DLD1 (cell line): Measurements from ENCODE around the gene ATP2B2.

Experiments
- in situ Hi-C: cut with HindIII; loops from 2 replicates; pipeline ENCODE4 v1.10.0; 2017; ENCODE audit warnings: low sequenced_read_pairs

Gene ATP2B2

DNA sequence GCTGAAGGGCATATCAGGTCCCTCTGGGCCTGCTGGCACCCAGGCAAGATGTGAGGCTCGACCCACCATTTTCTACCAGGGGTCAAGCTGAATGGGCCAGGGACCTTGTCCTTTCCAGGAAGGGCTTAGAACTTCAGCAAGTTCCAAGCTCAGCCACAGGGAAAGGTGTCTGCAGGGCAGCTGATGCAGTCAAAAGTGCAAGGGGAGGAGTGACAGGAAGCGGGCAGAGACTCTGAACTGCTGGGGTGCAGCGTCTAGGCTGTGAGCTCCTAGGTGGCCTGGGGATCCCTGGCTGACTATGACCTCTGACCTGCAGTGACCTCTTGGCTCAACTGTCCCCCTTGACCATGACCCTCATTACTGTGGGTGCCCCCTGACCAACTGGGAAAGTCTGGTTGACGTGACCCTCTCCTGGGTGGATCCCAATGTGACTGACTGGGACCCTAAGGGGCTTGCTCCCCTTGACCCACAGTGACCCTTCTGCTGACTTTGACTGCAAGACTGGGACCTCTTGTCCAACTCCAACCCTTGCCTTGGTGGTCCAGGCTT is 170.1 kb downstream of the ATP2B2 start:
- in situ Hi-C loops, result no loop called here

DNA sequence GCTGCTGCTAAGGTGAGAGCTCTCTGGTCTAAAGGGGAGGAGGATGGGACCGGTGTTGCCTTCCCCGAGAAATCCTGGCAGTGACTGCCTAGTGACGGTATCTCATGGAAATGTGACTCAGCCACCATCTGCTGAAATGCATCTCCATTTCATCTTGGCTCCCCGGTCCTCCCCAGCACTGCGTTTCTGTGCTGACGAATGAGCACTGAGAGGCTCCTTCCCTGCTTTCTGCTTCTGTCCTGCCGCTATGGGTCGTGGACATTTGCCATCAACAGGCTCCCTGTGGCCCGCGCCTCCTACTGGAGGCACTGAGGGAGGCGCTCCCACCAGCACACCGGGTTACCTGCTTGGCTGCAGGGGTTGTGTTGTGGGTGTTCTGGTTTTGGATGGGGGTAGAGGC is 170.9 kb downstream of the ATP2B2 start:
- in situ Hi-C loops, result no loop called here

DNA sequence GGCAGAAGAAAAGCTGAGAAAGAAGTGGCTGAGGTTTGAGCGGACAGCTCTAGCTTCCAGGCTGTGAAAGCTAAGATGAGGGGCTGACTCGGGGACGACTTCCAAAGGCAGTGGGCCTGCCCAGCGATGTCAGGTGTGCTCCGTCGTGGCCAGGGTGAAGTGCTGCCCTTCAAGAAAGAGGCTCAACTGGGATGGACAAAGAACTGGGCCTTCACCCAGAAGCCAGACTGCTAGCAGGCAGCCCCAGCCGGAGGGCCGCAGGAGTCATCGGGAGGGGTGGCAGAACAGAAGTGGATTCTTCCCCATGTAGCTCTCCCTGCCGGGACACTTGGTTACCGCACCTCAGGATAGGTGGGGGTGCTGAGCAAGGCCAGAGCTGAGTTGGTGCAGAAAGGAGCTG is 171.3 kb downstream of the ATP2B2 start:
- in situ Hi-C loops, result no loop called here

DNA sequence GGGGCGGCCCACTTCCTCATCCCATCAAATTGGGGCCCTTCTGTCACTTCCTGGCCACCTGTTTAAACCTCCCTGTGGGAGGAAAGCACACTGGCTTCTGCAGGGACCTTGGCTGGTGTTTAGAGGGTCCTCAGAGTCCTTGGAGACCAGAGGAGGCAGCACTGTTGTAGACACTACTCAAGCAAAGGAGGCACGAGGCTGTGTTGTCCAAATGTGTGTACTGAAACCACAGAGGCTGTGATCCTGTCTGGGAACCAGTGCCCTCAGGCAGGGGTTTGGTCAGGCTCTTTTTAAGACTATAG is 172.1 kb downstream of the ATP2B2 start:
- in situ Hi-C loops, result no loop called here

DNA sequence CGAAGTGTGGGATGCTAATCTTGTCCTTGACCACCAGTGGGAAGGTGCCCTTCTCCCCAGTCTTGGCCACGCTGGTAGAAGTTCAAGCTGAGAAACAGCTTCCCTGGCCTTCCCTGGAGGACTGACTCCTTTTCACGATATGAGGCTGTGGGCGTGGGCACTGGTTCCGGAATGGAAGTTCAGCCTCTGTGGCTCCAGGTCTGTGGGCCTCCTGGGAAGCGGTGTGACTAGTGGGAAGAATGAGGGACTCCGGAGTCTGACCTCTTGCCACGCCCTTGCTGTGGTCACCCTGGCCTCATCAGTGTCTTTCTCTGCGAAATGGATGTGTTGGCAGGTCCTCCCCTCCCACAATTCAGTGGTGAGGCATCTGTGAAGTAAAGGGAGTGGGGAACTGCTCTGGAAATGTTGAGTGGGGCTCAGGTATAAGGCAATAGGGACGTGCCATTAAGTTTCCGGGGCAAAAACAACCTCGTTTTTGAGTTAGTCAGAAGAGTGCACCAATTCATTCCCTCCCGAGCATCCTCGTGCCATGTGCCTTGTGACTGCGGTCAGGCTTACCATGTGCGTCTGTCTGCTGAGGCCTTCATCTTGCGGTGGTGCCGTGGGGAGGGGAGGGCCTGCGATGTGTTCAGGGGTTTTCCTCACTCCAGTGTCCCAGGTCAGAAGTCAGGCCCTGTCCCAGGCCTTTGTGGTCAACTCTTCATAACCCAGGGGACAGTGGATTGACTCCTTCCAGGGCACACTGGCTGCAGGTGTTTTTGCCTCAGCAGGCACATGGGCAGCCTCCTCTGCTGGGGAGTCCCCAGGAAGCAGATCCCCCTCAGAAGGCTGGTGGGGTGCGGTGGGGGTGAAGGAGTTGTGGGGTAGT is 172.7 kb downstream of the ATP2B2 start:
- in situ Hi-C loops, result no loop called here

DNA sequence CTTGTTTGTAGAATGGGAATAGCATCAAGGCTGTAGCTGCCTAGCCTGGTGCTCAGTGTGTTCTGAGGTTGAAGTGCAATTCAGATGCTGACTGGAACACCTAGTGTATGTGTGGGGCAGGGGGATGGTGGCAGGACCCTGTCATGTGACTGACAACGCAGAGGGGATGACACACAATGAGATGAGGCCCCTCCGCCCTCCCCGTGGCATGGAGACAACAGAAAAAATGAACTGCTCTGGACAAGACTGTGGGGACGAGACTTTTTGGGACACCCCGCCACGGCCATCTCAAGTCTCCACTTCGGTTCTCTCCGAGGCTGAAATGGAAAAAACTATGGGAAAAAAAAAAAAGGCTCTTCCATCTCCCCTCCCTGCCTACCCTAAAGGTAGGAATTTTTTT is 174.1 kb downstream of the ATP2B2 start:
- in situ Hi-C loops, result no loop called here

DNA sequence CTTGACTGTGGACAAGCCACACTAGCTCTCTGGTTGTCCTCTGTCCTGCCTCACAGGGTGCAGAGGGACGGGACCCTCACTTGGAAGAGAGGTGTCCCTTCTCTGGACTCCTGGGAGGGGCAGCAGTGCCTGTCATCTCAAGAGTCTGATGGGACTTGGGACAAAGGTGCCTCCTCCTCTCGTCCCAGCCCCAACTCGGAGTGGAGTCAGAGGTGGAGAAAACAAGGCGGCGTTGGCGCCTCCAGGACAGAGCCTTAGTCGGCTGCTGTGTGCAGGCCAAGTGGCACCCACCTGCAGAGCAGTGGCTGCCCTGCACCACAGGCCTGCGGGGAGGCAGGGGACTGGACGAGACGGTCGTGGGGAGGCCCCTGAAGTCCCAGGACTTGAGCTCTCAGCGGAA is 175.1 kb downstream of the ATP2B2 start:
- in situ Hi-C loops, result no loop called here

DNA sequence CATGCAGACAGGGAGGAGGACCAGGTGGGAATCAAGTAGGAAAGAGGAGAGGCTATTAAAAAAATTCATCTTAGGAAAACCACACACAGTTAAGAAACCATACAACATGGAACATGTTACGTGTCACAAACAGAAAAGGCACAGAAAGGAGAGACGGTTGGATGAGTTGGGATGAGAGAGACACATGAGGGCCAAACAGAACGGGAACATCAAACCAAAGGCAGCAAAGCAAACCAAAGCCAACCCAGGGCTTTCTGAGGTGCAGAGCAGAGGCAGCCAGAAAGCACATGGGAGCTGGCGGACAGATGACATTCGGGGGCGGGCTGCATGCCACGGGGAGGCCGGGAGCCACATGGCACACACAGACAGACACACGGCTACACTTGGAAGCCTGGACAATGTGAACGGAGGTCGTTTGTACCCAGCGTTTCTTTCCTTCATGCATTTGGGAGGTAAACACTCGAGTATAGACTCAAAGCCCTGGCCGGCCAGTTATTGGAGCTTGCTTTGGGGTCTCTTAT is 175.8 kb downstream of the ATP2B2 start:
- in situ Hi-C loops, result no loop called here

DNA sequence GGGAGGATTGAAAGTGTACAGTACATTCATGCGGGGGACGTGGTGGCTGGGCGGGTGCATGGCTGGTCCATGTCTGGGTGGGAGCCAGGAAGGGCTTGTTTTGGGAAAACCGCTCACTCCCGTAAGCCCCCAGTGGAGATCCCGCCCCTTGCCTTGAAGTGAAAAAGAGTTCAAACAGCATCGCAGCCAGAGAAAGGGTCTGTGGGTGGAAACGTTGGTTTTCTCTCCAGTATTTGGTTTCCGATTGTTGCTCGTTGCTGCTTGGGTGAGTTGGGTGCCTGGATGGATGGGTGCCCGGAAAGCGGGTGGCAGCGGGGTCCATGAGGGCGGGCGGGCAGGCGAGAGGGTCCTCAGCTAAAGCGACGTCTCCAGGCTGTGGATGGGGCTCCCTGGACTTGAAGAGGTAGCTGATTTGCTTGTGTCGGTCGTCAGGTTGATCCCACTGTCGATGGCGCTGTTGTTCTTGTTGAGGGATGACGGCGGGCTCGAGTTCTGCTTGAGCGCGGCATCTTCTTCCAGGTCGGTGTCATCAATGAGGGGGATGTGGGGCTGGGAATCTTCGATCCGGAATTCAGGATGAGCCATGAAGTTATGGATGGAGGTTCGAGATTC is 176.8 kb downstream of the ATP2B2 start:
- in situ Hi-C loops, result no loop called here

DNA sequence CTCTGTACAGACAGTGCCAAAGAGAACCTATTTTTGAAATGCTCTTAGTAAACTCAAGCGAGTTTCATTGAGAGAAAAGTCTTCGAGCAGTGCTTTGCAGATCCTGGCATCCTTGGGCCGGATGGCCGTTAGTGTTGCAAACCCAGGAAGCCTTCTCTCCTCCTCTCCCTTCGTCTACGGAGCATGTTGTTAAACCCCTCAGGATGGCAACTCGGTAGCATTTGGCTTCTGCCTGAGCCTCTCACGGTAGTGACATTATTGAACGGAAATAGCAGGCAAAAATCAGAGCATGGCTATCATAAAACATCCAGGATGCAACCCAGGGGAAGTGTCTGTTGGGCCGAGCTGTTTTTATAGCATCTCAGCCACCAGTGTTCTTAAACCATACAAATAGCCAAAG is 177.8 kb downstream of the ATP2B2 start:
- in situ Hi-C loops, result no loop called here

DNA sequence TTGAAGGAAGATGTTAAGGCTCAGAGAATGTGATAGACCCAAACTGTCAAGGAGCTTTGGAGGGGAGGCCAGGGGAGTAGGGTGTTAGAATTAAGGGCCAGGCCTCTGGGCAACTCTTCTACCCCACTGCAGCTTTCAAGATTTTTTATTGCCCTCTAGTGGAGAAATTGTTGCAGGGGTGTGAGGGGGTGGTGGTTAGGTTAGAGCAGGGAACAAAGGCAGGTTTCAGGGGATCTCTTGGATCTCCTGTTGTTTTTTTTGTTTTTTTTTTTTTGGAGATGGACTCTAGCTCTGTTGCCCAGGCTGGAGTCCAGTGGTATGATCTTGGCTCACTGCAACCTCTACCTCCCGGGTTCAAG is 183.1 kb downstream of the ATP2B2 start:
- in situ Hi-C loops, result no loop called here

DNA sequence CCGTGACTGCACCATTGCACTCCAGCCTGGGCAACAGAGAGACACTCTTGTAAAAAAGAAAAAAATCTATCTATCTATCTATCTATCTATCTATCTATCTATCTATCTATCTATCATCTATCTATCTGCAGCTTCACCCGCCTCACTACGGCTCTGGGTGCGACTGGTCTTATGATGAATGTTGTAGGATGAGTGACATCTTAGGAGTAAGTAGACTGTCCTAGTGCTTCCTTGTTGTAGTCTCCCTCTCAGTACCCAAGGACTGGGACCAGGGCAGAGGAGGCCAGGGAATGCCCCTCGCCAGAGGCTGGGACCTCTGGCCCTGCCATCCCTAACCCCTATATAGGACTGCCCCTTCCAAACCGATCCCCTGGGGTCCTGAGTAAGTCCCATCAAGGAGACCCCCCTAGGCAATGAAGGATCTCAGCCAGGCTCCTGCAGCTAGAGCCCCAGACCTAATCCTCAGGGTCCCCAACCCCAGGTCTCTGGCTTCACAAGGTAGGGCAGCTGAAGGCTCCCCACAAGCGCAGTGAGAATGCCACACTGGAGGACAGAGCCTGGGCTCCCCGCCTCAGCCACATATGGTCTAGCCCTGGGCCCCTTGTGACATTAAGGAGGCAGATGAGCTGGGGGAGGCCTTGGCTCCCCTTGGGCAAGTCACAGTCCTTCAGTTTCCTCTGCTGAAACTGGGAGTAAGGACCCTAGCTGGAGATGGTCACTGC is 183.6 kb downstream of the ATP2B2 start:
- in situ Hi-C loops, result no loop called here

DNA sequence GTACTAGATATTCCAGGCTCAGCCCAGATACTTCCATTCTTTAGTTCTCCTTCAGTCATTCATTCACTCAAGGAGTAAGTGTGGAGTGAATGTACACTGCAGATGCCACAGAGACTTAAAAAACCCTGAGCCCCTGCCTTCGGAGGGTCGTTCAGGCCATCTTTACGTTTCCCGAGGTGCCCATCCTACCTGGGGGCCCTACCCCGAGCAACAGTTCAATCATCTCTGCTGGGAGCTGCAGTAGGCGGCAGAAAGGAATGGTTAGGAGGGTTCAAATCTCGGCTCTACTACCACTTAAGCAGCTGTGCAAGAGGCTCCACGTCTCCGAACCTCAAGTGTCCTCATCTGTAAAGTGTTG is 185.1 kb downstream of the ATP2B2 start:
- in situ Hi-C loops, result no loop called here

DNA sequence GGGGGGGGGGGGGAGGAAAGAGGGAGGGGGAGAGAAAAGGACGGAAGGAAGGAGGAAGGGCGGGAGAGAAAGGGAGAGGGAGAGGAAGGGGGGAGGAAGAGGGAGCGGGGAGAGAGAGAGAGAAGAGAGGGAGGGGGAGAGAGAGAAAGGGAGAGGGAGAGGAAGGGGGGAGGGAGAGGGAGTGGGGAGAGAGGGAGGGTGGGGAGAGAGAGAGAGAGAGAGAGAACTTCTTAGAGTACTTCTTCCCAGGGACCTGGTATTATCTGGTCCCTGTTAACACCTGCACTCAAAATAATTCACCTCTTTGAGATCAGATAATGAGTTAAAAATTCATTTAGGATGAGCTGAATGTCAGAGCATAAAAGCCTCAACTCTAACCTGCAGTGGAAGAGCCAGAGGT is 185.6 kb downstream of the ATP2B2 start:
- in situ Hi-C loops, result no loop called here

DNA sequence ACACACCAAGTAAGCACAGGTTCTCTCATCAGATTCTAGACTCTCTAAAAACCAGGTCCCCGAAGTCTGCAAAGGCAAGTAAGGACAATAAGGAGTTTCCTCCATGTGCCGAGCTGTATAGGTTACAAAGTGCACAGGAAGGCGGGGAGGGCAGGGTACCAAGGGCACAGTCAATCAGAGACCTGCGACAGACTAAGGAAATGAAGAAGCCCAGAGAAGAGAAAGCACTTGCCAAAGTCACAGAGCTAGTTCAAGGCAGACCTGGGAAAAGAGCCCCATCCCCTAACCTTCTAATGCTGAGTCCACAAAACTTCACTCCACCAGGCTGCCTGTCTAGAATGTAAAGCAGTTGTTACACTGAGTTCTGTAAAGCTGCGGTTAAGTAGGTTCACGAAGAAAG is 186.1 kb downstream of the ATP2B2 start:
- in situ Hi-C loops, result no loop called here

DNA sequence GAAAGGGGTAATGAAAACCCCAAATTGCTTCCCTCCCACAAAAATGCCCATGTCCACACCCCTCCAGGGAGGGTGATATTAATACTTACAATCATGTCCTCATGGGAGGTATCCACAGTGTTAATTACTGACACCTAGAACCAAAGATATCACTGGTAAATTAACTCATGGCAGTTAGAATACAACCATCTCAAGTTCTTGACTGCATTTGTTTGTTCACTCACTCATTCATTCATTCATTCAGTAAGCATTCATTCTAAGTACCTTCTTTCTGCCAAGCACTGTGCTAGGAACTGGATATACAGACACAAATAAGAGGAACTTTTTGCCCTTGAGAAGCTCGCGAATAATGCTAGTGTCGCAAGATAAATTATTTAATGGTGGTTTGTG is 187.4 kb downstream of the ATP2B2 start:
- in situ Hi-C loops, result no loop called here

DNA sequence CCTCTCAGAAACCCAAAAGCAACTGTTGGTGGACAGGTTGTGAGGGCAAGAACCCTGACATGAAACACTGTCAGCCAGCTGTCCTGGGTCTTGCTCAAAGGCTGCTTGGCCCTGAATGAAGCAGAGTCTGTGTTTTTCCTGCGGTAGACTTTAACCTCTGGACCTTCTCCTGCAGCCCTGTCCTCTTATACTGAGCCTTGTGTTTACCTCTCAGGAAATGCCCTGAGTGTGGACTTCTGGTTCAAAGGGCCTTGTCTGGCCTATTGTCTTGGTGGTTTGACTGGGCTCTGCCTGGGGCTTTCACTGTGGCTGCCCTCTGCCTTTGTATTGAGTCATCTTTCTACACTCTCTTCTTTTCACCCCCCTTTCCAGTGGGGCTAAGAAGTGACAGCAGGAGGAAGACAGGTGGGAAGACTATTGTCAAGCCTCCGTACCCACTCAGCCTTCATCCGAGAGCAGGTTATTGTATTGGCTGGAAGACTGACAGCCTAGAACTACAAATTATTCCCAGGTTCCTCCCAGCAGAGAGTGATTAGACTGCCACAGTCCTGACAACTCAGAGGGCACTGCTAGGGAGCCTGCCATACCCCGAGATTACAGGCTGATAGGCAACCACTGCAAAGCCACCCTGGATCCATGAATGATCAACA is 187.9 kb downstream of the ATP2B2 start:
- in situ Hi-C loops, result no loop called here

DNA sequence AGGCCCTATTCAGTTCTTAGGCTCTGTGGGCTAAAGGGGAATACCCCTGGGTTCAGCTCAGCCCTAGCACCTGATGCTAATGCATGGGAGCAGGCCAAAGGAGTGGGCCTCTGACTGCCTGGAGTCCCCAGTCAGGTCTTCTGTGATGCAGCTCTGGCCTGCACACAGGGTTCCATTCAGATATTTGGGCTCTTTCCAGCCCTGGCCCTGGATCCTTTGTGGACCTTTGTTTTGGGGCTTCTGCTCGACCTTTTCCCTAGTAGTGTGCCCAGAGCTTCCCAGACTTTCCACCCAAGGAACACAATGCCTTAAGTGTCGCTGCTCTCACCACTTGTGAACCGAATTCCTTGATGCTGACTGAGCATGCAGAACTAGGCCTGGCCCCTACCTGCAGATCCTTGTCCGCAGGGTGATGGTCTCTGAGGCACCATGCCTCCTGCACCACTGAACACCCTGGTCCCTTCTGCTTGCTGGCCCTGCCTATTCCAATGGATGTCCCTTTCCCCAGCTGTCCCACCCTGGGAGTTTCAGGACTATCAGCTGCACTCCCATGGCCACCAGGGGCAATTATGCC is 189.5 kb downstream of the ATP2B2 start:
- in situ Hi-C loops, result no loop called here

DNA sequence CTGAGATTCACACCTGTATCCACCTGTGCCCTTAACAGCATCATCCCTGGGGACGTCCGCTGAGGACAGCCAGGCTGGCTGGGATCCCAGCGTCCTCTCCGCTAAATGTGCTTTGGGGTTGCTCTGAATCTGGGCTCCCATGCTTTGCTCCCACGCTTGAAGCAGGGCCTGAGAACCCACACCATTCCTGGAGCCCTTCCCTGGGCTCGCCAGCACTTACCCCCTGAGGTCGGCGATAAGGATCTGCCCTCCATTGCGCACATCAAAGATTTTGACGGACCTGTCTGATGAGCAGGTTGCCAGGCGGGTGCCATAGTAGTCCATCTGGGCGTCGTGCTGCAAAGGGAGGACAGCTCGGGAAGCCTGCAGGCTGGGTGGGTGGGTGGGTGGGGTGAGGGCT is 190.3 kb downstream of the ATP2B2 start:
- in situ Hi-C loops, result no loop called here

DNA sequence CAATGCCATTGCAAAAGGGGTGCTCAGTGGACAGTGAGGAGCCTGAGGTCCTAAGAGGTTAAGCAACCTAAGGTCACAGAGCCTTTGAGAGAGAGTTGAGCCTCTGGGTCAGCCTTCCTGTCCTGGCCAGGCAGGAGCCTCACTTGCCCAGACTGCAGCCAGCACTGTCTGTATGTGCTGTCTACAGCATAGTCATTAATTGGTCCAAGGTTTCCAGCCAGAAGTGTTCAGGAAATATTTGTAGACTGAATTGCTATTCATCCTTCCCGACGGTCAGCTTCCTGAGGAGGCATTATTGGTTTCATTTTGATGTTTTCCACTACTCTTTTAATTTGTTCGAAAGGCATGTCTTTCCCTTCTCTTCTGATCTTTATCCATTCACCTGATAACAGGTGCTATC is 192.5 kb downstream of the ATP2B2 start:
- in situ Hi-C loops, result no loop called here

DNA sequence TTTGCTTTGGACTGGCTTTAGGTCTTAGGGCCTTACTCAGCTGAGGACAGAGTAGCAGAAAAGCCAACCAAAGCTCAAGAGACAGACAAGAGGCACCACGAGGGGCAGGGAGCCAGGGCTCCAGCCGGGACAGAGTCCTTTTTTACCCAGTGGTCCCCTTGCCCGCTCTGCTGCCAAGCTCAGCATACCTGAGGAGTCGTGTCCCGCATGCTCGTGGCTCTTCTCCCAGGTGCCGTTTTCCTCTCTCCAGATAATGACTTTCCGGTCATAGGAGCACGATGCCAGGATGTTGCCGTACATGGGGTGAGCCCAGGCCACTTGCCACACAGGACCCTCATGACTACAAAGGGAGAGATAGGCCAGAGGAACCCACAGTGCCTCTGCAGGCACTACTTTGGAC is 193.0 kb downstream of the ATP2B2 start:
- in situ Hi-C loops, result no loop called here
